WI38 (cell line): Measurements from ENCODE around the gene PRDM15.

Experiments
- H3K4me3 ChIP-seq: 2 replicates; pipeline ENCODE4 v1.5.1; 2011; ENCODE audit warnings: low read depth, mild to moderate bottlenecking, control low read depth, low read length
- CTCF ChIP-seq: IDR thresholded peaks from 2 replicates; pipeline ENCODE4 v1.5.1; 2012; ENCODE audit warnings: low read depth, mild to moderate bottlenecking, control low read depth, low read length

PRDM15 gene

GRCh38 chr21:41766883-41767605 is 112.1 kb downstream of the PRDM15 start, which contains the start of gene RIPK4:
Gene RIPK4, minus strand, starts transcription at chr21:41767052. Its CDS starts 11 bp downstream, at chr21:41767041.
- H3K4me3 ChIP-seq, result no peak within 1 kb of the TSS
- TF ChIP-seq CTCF, result no peak

- TF ChIP-seq CTCF, result no peak
- no peak overlapping the region for H3K4me3 ChIP-seq
These were observed 112.9 kb downstream of the PRDM15 start for GRCh38 chr21:41765973-41766882.

GRCh38 chr21:41765420-41765821 is 113.7 kb downstream of the PRDM15 start:
- TF ChIP-seq CTCF, result no peak
- no peak overlapping the region for H3K4me3 ChIP-seq

- H3K4me3 ChIP-seq, result no peak overlapping the region
- no peak for TF ChIP-seq CTCF
These were observed 114.4 kb downstream of the PRDM15 start for GRCh38 chr21:41764558-41765419.

- TF ChIP-seq CTCF, result no peak
- no peak overlapping the region for H3K4me3 ChIP-seq
These were observed 115.1 kb downstream of the PRDM15 start for GRCh38 chr21:41763996-41764395.

- TF ChIP-seq CTCF, result no peak
- H3K4me3 ChIP-seq, result no peak overlapping the region
These were observed 115.7 kb downstream of the PRDM15 start for GRCh38 chr21:41763398-41763931.
